ENCODE measurements around the gene CCDC196.

Gene CCDC196

DNA sequence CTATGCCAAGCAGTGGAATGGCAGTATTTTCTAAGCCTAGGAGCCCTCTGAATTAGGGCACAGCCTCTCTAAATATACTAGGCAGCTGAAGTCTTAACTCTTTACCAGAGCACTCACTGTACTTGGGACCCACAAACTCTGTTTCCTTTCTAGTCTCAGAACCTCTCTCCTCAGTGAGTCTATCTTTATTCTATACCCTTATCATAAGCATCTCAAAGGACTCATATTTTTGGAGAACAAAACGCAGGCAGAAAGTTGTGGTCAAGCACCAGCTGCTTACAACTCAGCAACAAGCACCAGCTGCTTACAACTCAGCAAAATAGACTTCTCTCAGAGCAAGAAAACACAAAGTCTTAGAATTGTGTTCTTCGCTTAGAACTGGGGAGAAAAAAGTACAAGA lies 993 bp downstream of the CCDC196 start:
- Histone ChIP-seq H3K9me2 (replicated peaks; ENCODE audit: insufficient read depth, low read length) (no peaks in the 10 kb centered on the region), H3K27ac (ENCODE audit: low read depth, low read length) (no peak overlapping the region), H3K9me3 (ENCODE audit: insufficient read depth, low read length) (no peaks in the 10 kb centered on the region), H3K4me3 (ENCODE audit: insufficient read depth, low read length, poor library complexity, severe bottlenecking) (no peak overlapping the region), H3K4me2 (ENCODE audit: low read depth, low read length, poor library complexity, severe bottlenecking) (no peak overlapping the region), H3K36me3 (ENCODE audit: low read length) (no peaks in the 10 kb centered on the region), H3K9ac (ENCODE audit: low read length) (no peak overlapping the region), H3K79me2 (ENCODE audit: insufficient read depth, low read length) (no peaks in the 10 kb centered on the region), H3F3A (ENCODE audit: insufficient read depth) (no peaks in the 10 kb centered on the region), H3K27me3 (ENCODE audit: low read length) (no peaks in the 10 kb centered on the region), H2AFZ (ENCODE audit: low read depth, low read length, severe bottlenecking) (no peak overlapping the region), H4K20me1 (ENCODE audit: low read depth, low read length) (no peaks in the 10 kb centered on the region)
- TF ChIP-seq, protein P1, sequence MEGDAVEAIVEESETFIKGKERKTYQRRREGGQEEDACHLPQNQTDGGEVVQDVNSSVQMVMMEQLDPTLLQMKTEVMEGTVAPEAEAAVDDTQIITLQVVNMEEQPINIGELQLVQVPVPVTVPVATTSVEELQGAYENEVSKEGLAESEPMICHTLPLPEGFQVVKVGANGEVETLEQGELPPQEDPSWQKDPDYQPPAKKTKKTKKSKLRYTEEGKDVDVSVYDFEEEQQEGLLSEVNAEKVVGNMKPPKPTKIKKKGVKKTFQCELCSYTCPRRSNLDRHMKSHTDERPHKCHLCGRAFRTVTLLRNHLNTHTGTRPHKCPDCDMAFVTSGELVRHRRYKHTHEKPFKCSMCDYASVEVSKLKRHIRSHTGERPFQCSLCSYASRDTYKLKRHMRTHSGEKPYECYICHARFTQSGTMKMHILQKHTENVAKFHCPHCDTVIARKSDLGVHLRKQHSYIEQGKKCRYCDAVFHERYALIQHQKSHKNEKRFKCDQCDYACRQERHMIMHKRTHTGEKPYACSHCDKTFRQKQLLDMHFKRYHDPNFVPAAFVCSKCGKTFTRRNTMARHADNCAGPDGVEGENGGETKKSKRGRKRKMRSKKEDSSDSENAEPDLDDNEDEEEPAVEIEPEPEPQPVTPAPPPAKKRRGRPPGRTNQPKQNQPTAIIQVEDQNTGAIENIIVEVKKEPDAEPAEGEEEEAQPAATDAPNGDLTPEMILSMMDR (IDR thresholded peaks at IDR 0.05; ENCODE audit: insufficient read depth, low read length, poor library complexity, severe bottlenecking), result no peak
- no peak for TF ChIP-seq EZH2phosphoT487 (conservative IDR thresholded peaks at IDR 0.05; ENCODE audit: low read length)

DNA sequence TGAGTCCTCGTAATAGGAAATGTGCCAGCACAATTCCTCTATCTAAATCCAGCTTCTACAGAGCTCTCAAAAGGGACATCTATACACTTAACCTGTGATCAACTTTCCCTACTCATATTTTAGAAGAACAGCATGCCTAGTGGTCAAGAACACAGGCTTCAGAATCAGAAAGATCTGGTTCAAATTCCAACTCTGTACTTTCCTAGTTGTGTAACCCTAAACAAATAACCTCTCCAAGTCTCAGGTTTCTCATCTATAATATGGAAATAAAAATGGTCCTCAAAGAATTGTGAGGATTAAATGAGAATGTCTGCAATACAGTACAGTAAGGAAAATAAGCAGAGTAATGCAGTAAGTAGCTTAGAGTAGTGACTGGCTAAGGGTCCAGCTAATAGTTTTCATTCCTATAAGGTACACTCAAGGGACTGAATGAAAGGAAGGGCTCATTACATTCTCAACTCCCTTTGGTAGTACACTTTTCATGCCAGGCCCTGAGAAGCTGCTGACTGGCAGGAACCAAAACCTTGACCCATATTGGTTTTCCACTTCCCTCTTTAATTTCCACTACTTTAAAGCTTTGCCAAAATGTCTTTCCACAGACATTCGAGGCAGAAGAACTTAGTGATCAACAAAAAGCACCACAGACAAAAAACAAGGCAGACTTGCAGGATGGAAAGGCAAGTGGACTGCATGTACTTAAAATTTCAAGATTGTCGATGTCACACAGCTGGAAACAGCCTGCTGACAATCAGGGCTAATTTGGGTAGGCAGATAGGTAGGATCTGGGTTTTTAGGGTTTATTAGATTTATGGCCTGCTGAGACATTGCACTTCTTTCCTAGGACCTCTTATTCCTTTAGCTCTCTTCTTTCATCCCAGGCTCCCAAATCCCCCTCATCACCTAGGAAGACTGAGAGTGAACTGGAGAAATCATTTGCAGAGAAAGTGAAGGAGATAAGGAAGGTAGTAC lies 4.3 kb downstream of the CCDC196 start:
- H3K9ac ChIP-seq (ENCODE audit: low read length), result no peak overlapping the region
- no peak for TF ChIP-seq EZH2phosphoT487 (conservative IDR thresholded peaks at IDR 0.05; ENCODE audit: low read length)
- TF ChIP-seq, protein P1 (IDR thresholded peaks at IDR 0.05; ENCODE audit: insufficient read depth, low read length, poor library complexity, severe bottlenecking), result no peak
- H3K4me3 ChIP-seq (ENCODE audit: insufficient read depth, low read length, poor library complexity, severe bottlenecking), result no peak overlapping the region
- H3K36me3 ChIP-seq (ENCODE audit: low read length), result no peaks in the 10 kb centered on the region
- H3K27ac ChIP-seq (ENCODE audit: low read depth, low read length), result no peak overlapping the region
- no peaks in the 10 kb centered on the region for H3K9me3 ChIP-seq (ENCODE audit: insufficient read depth, low read length)
- no peaks in the 10 kb centered on the region for H3K79me2 ChIP-seq (ENCODE audit: insufficient read depth, low read length)
- no peaks in the 10 kb centered on the region for H4K20me1 ChIP-seq (ENCODE audit: low read depth, low read length)
- no peak overlapping the region for H2AFZ ChIP-seq (ENCODE audit: low read depth, low read length, severe bottlenecking)
- no peaks in the 10 kb centered on the region for H3K27me3 ChIP-seq (ENCODE audit: low read length)
- H3K9me2 ChIP-seq (replicated peaks; ENCODE audit: insufficient read depth, low read length), result no peaks in the 10 kb centered on the region
- H3F3A ChIP-seq (ENCODE audit: insufficient read depth), result no peaks in the 10 kb centered on the region
- no peak overlapping the region for H3K4me2 ChIP-seq (ENCODE audit: low read depth, low read length, poor library complexity, severe bottlenecking)

DNA sequence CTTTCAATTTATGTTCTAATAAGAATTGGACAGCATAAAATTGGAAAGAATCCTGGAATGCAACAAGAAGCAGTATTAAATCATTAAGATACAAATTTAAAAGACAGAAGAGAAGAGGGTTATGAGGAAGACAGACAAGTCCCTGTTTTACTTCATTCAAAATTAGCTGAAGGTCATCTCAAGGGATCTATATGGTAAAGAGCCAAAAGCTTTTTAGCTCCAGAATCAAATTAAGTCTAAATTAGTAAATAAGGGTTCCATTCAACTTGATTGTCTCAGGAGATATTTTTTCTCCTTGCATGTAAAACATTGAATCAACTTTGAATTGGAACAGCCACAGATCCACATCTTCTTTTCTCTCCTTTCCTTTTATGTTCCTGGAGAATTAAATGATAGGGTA lies 7.6 kb downstream of the CCDC196 start:
- Histone ChIP-seq H3F3A (ENCODE audit: insufficient read depth) (no peaks in the 10 kb centered on the region), H2AFZ (ENCODE audit: low read depth, low read length, severe bottlenecking) (no peak overlapping the region), H3K79me2 (ENCODE audit: insufficient read depth, low read length) (no peaks in the 10 kb centered on the region), H3K27me3 (ENCODE audit: low read length) (no peaks in the 10 kb centered on the region), H3K4me2 (ENCODE audit: low read depth, low read length, poor library complexity, severe bottlenecking) (no peak overlapping the region), H3K9ac (ENCODE audit: low read length) (no peak overlapping the region), H3K4me3 (ENCODE audit: insufficient read depth, low read length, poor library complexity, severe bottlenecking) (no peak overlapping the region), H3K27ac (ENCODE audit: low read depth, low read length) (no peak overlapping the region), H3K9me3 (ENCODE audit: insufficient read depth, low read length) (no peaks in the 10 kb centered on the region), H4K20me1 (ENCODE audit: low read depth, low read length) (no peaks in the 10 kb centered on the region), H3K9me2 (replicated peaks; ENCODE audit: insufficient read depth, low read length) (no peaks in the 10 kb centered on the region), H3K36me3 (ENCODE audit: low read length) (no peaks in the 10 kb centered on the region)
- TF ChIP-seq, protein P1 (IDR thresholded peaks at IDR 0.05; ENCODE audit: insufficient read depth, low read length, poor library complexity, severe bottlenecking), result no peak
- no peak for TF ChIP-seq EZH2phosphoT487 (conservative IDR thresholded peaks at IDR 0.05; ENCODE audit: low read length)

All from SU-DHL-6 (cell line).